GM19438 (cell line): ENCODE results near the gene MYO9B.
A peak's percentile ranks its signal among the peaks of the same experiment; 100 is the strongest.

Source experiments
- ATAC-seq: cut with Tn5 transposase; IDR thresholded peaks from one replicate; pipeline ENCODE4 v1.9.1; 2021; ENCODE audit warnings: low read depth; ENCODE audit not compliant: unreplicated experiment

The MYO9B gene

GRCh38 chr19:17254636-17255035 is 179.1 kb downstream of the MYO9B start:
- no peak for ATAC-seq

DNA sequence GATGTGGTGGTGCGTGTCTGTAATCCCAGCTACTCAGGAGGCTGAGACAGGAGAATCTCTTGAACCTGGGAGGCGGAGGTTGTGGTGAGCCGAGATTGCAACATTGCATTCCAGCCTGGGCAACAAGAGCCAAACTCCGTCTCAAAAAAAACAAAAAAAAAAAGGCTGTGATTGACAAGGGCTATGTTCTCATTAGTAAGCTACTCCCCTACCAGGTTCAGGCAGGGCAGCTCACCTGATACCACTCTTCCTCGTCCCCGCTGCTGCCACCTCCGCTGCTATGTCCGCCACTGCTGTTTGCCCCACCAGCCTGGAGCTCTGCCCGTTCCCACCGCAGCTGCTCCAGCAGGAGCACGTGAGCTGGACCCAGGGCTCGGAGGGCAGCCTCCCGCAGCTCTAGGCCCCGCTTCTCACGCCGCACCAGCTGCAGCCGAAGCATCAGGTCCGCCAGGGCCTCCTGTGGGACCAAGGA is 179.6 kb downstream of the MYO9B start:
- ATAC-seq: no peak

DNA sequence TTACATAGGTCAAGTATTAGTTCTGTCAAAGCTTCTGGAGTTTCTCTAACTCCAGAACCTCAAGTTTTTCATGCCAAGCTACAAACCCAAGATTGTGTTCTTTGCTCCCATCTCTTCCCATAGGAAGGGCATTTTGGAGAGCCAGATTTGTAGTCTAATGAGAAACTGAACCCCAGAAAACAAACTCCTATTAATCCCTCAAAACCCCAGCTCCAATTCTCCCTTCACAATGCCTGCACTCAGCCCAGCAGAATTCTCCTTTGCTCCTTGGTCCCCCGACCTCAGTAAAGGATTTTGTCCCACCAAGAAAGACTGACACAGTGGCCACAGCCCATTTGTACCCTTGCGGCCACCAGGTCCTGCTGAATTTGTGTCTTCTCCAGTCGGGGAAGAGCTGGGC is 180.6 kb downstream of the MYO9B start:
- ATAC-seq: no peak

DNA sequence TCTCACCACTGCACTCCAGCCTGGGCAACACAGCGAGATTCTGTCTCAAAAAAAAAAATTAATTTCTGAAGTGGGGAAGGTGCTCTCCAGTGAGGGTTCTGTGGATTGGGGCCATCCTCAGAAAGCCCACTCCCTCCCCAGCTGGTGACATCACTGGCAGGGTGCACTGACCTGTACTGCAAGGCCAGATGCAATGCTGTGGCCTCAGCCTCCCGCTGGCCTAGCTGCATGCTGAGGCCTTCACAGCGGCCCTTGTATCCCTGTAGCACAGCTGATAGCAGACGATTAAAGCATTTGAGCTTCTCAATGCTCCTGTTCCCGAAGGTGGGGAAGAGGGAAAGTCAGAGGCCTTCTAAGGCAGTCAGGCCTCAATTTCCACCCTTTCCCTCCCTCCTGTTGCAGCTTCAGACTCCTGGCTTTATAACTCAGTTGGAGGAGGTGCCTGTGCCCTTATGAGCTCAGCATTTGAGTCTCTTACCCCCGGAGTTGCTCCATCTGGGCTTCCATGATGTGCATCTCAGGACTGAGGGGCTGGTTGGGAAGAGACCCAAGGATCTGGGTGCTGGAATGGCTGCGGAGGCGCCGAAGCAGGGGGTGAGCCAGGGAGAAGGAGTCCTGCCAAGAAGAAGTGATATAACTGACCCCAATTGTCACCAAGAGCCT is 183.7 kb downstream of the MYO9B start:
- no peak for ATAC-seq

DNA sequence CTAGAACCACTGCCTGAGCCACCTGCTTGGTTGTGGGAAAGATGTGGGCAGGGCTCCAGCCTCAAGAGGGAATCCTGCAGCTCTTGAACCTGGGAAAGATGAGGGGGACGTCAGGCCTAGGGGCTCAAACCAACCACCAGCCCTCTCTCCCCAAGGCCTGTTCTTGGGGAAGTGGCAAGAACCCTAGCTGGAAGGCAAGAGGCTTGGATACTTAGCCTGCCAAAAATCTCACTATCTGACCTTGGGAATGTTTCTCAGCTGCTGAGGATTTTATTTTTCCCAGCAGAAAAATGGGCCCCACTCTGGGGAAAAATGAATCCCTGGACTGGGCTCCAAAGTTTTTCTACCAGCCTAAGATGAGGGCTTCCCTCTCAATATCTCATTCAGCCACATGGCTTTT is 184.4 kb downstream of the MYO9B start:
- no peak for ATAC-seq

- ATAC-seq: peak; percentile 83
These were observed 185.3 kb downstream of the MYO9B start for GRCh38 chr19:17260842-17261325.

DNA sequence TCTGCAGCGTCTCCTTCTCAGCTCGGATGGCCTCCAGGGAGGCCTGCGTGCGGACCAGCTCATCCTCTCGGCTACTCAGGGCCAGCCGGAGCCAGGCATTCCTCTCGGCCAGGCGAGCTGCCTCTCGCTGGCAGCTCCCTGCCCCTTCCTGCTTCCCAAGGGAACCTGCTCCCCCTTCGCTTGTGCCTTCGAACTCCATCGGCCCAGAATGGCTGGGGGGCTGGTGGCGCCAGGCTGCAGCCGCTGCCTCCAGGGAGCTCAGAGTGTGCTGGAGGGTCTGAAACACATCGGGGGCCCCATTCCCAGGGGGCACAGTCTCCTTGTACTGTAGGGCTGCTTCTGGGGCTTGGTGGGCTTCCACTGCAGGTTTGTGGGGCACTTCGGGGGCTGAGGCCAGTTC is 187.0 kb downstream of the MYO9B start:
- no peak for ATAC-seq
